Right lobe of liver (tissue), 6 donors: ENCODE results near the gene PIK3C2A. TPM values are rescaled to one million over a fixed set of nuclear protein-coding genes. Genes with fewer than 3 reads are reported as not detected.

Experiments used
- ATAC-seq, 4 donors: fragments of 200-7000 bp; cut with Tn5 transposase; one replicate each; pipeline ENCODE4 v1.9.1; 2020; ENCODE audit warnings: mild to moderate bottlenecking in 4 of 4, moderate library complexity in 4 of 4
- DNase-seq, 3 donors: peaks; one replicate each; pipeline ENCODE4 v3.0.0-alpha.2; 2020
- H3K27ac ChIP-seq, 3 donors: fragments of 200-600 bp; one replicate each; pipeline ENCODE4 v1.8.0; 2022
- H3K27me3 ChIP-seq, 2 donors: fragments of 200-600 bp; one replicate each; pipeline ENCODE4 v1.8.0; 2022
- H3K36me3 ChIP-seq, 4 donors: fragments of 200-600 bp; sonication (generic) in 1 of 4; one replicate each; pipeline versions ENCODE4 v1.5.1 to v1.8.0; 2017 to 2022; ENCODE audit warnings: control low read depth in 1 of 4
- H3K4me1 ChIP-seq, 4 donors: fragments of 200-600 bp; sonication (generic) in 1 of 4; one replicate each; pipeline versions ENCODE4 v1.5.1 to v1.8.0; 2017 to 2022; ENCODE audit warnings: control low read depth in 1 of 4
- H3K4me3 ChIP-seq, 3 donors: fragments of 200-600 bp; one replicate each; pipeline ENCODE4 v1.8.0; 2022
- H3K9me3 ChIP-seq, 4 donors: fragments of 200-600 bp; sonication (generic) in 1 of 4; one replicate each; pipeline versions ENCODE4 v1.5.1 to v1.8.0; 2017 to 2022; ENCODE audit warnings: control low read depth in 1 of 4
- CTCF ChIP-seq, 4 donors: fragments of 200-600 bp in 3 of 4; fragments of 450-650 bp in 1 of 4; IDR thresholded peaks; one replicate each; pipeline versions ENCODE4 v1.5.1 to v1.8.0; 2016 to 2022; ENCODE audit warnings: antibody characterized with exemption in 4 of 4, mild to moderate bottlenecking in 2 of 4
- POLR2A ChIP-seq: fragments of 450-650 bp; IDR thresholded peaks from one replicate; pipeline ENCODE4 v1.6.1; 2017; ENCODE audit warnings: antibody characterized with exemption, mild to moderate bottlenecking
- WGBS: methylation state at CpG from one replicate; pipeline ENCODE4 v1.1.6; 2018; ENCODE audit warnings: low coverage, low lambda C conversion rate; ENCODE audit not compliant: insufficient coverage; ENCODE audit errors: missing lambda C conversion rate; 5-methylcytosine and 5-hydroxymethylcytosine counted together
- intact Hi-C, 2 donors: fragments of 100-400 bp; cut with DNase I; formaldehyde crosslinking; loops; one replicate each; pipeline versions ENCODE4 v1.11.2 to v1.14.1; 2022
- total RNA-seq, 6 experiments: library from RNA; depleted of rRNA in 2 of 6; stranded (reverse); fragments of >200 nt in 2 of 6; fragmentation: NEBNext Ultra II Directional in 3 of 6; extraction: Animal tissue kit (Norgen Biotek cat#: 25700) in 3 of 6; gene quantifications; one replicate each; pipeline versions ENCODE4 v1.1.0 to v1.2.4, GENCODE V29; 2016 to 2023
- donor health status: DM: no; HTN: yes; CAD: no.
- donor health status: DM: no; HTN: no; CAD: no.
- donor health status: DM: no; HTN: no; CAD: no.
- donor health status: DM: no; HTN: yes; CAD: no.
- donor health status: DM: no; HTN: yes; CAD: no.

PIK3C2A gene
- total RNA-seq, 6 experiments from 2014 or later = 20.3 to 36.4 (median 28.1) TPM

GRCh38 chr11:17186932-17187692, 20.7 kb downstream of the PIK3C2A start:
- Histone ChIP-seq H3K4me1 (no peaks in the 10 kb centered on the region), H3K9me3 (no peaks in the 10 kb centered on the region), H3K27ac (no peak overlapping the region), H3K27me3 (no peaks in the 10 kb centered on the region), H3K4me3 (no peak overlapping the region), H3K36me3 (peaks cover 0 to 2% (median 0%) of the 10 kb centered on the region in 4 donors)
- ATAC-seq = no peak
- intact Hi-C loops = no loop called here
- no peak for TF ChIP-seq POLR2A
- no peak for TF ChIP-seq CTCF (IDR thresholded peaks at IDR 0.05)
- DNase-seq = no peak
- 88% methylated on average over 3 of the region's 3 CpGs for WGBS

GRCh38 chr11:17185938-17186337, 21.8 kb downstream of the PIK3C2A start:
- intact Hi-C loops = no loop called here
- Histone ChIP-seq H3K4me1 (no peaks in the 10 kb centered on the region), H3K27ac (no peak overlapping the region), H3K27me3 (no peaks in the 10 kb centered on the region), H3K36me3 (peaks cover 0 to 2% (median 0%) of the 10 kb centered on the region in 4 donors), H3K9me3 (no peaks in the 10 kb centered on the region), H3K4me3 (no peak overlapping the region)
- no peak for TF ChIP-seq CTCF (IDR thresholded peaks at IDR 0.05)
- no peak for TF ChIP-seq POLR2A
- DNase-seq = no peak
- 100% methylated on average over 2 of the region's 2 CpGs for WGBS
- no peak for ATAC-seq

- intact Hi-C loops = no loop called here
- H3K27ac ChIP-seq = no peak overlapping the region
- peaks cover 0 to 2% (median 0%) of the 10 kb centered on the region in 4 donors for H3K36me3 ChIP-seq
- ATAC-seq = no peak
- no peak for DNase-seq
- no peaks in the 10 kb centered on the region for H3K9me3 ChIP-seq
- TF ChIP-seq POLR2A = no peak
- TF ChIP-seq CTCF (IDR thresholded peaks at IDR 0.05) = no peak
- no peaks in the 10 kb centered on the region for H3K27me3 ChIP-seq
- 49% methylated on average over 2 of the region's 2 CpGs for WGBS
- no peaks in the 10 kb centered on the region for H3K4me1 ChIP-seq
- no peak overlapping the region for H3K4me3 ChIP-seq
These were observed 22.8 kb downstream of the PIK3C2A start for GRCh38 chr11:17184882-17185587.

GRCh38 chr11:17183836-17184235, 23.9 kb downstream of the PIK3C2A start:
- intact Hi-C loops = no loop called here
- 71% methylated on average over 1 of the region's 1 CpG for WGBS
- H3K9me3 ChIP-seq = no peaks in the 10 kb centered on the region
- H3K36me3 ChIP-seq = peaks cover 0 to 2% (median 0%) of the 10 kb centered on the region in 4 donors
- ATAC-seq = no peak
- H3K27me3 ChIP-seq = no peaks in the 10 kb centered on the region
- H3K27ac ChIP-seq = no peak overlapping the region
- no peaks in the 10 kb centered on the region for H3K4me1 ChIP-seq
- no peak for DNase-seq
- no peak overlapping the region for H3K4me3 ChIP-seq
- no peak for TF ChIP-seq CTCF (IDR thresholded peaks at IDR 0.05)
